Naive thymus-derived CD8-positive, alpha-beta T cell (primary cell): ENCODE data around the gene IFNGR2. TPM values are rescaled to one million over a fixed set of nuclear protein-coding genes. Genes with fewer than 3 reads are reported as not detected.

ENCODE experiments used
- ATAC-seq, 2 donors: fragments of 150-1000 bp; cut with Tn5 transposase in 1 of 2; sonication (Bioruptor Pico), chemical (Tn5 transposase) in 1 of 2; 1 replicate in 1 of 2; 2 replicates in 1 of 2; pipeline ENCODE4 v1.10.0; 2021; ENCODE audit warnings: mild to moderate bottlenecking in 2 of 2, moderate library complexity in 2 of 2
- POLR2A ChIA-PET: fragments of 350-600 bp; sonication (Branson Sonifier 250); formaldehyde crosslinking; loops from one replicate; lab custom pipeline; 2021; ENCODE audit warnings: antibody characterized with exemption; lab: Charles Lee
- DNase-seq, 10 donors: peaks; one replicate each; pipeline versions ENCODE4 v3.0.0 to v3.0.0-alpha.2; 2020 to 2022
- H3K27ac Mint-ChIP-seq, 10 donors: one replicate each; pipeline ENCODE4 v1.8.0; 2020 to 2022; ENCODE audit warnings: mild to moderate bottlenecking in 10 of 10, mixed read lengths in 10 of 10, moderate library complexity in 4 of 10, inconsistent platforms in 1 of 10
- H3K27me3 Mint-ChIP-seq, 5 donors: one replicate each; pipeline ENCODE4 v1.8.0; 2021 to 2022; ENCODE audit warnings: mixed read lengths in 5 of 5
- H3K36me3 Mint-ChIP-seq, 3 donors: one replicate each; pipeline ENCODE4 v1.8.0; 2020 to 2022; ENCODE audit warnings: mixed read lengths in 3 of 3, mild to moderate bottlenecking in 2 of 3, inconsistent platforms in 1 of 3
- H3K4me1 Mint-ChIP-seq, 4 donors: one replicate each; pipeline ENCODE4 v1.8.0; 2021 to 2022; ENCODE audit warnings: mixed read lengths in 4 of 4
- H3K4me3 Mint-ChIP-seq, 10 donors: one replicate each; pipeline ENCODE4 v1.8.0; 2020 to 2022; ENCODE audit warnings: mild to moderate bottlenecking in 10 of 10, mixed read lengths in 10 of 10, moderate library complexity in 6 of 10, inconsistent platforms in 1 of 10
- H3K9me3 Mint-ChIP-seq, 9 donors: one replicate each; pipeline ENCODE4 v1.8.0; 2020 to 2022; ENCODE audit warnings: mixed read lengths in 9 of 9, mild to moderate bottlenecking in 3 of 9, inconsistent platforms in 1 of 9, moderate library complexity in 1 of 9
- polyA plus RNA-seq, 3 donors: library from polyadenylated mRNA; unstranded; fragments of 300-500 nt; fragmentation: Illumina TruSeq; gene quantifications; one replicate each; pipeline ENCODE4 v1.2.3, GENCODE V29; 2021
- total RNA-seq, 8 experiments: library from RNA in 2 of 8; stranded (reverse) in 2 of 8; gene quantifications; one replicate each; pipeline ENCODE4 v1.2.3 and lab custom pipeline; 2021 to 2026

Gene IFNGR2
- total and polyA plus RNA-seq, 5 experiments from 2014 or later, result 11.3 to 30.9 (median 24.4) TPM

DNA sequence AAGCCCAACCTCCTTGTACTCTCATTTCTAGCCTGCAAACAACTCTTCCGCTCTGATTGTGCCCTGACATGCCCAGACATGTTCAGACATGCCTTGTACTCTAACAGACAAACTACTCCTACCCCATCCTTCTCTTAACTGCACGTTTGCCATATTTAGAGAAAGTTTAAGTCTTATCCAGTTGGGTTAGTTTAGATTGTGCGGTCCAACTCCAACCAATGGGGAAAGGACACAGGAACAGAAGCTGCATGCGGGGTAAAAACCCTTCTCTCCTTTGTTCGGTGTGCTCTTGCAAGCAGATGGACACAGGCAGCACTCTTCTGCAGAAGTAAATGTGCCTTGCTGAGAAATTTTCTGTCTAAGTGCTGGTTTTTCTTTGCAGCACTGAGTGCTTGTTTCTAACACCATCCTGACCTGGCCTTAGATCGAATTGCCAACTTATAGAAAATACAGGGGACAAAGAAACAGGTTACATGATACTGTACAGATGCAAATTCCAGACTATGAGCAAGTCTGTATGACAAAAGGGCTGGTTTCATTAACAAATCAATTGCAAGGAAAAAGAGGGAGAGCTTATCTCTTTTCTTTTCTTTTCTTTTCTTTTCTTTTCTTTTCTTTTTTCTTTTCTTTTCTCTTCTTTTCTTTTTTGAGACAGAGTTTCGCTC lies 35.8 kb upstream of the IFNGR2 start:
- no peak overlapping the region for H3K4me3 Mint-ChIP-seq
- POLR2A ChIA-PET, result interaction anchor here (0.6 to 1.1 kb wide), 4 partner anchors 9 to 43 kb away, joined by 3 read pairs; partner anchors contain the start of gene IFNAR1
- no peak for DNase-seq

DNA sequence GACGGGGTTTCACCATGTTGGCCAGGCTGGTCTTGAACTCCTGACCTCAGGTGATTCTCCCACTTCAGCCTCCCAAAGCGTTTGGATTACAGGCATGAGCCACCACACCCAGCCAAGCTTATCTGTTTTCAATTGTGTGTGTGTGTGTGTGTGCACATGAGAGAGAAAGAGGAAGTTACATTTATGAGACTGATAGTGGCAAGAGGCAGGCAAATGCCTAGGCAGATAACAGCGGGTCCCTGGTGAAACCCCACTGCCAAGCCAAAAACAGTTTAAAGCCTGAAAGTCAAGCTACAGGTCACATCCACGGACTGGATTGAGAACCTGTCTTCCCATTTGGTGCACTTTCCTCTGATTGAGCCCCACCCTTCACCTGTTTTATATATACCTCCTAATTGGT lies 35.1 kb upstream of the IFNGR2 start:
- POLR2A ChIA-PET, result interaction anchor here (0.9 to 1.2 kb wide), 4 partner anchors 9 to 43 kb away, joined by 3 read pairs; partner anchors contain the start of gene IFNAR1
- H3K27ac Mint-ChIP-seq, result peak overlapping the region in 3 of 10 donors; percentile 50 to 70 (median 68)
- H3K4me3 Mint-ChIP-seq, result no peak overlapping the region
- H3K27me3 Mint-ChIP-seq, result no peaks in the 10 kb centered on the region
- H3K4me1 Mint-ChIP-seq, result peaks cover 0 to 41% (median under 1%) of the 10 kb centered on the region in 4 donors
- ATAC-seq (no peak), DNase-seq (no peak)
- H3K36me3 Mint-ChIP-seq, result peaks cover 0 to 8% (median 7%) of the 10 kb centered on the region in 3 donors
- H3K9me3 Mint-ChIP-seq, result peaks cover 0 to 26% (median 14%) of the 10 kb centered on the region in 9 donors

More for the DNA sequence above, 35.8 kb upstream of the IFNGR2 start:
- no peak for ATAC-seq
- Mint-ChIP-seq H3K27me3 (no peaks in the 10 kb centered on the region), H3K36me3 (peaks cover 0 to 8% (median 7%) of the 10 kb centered on the region in 3 donors), H3K27ac (peak overlapping the region in 3 of 10 donors; percentile 12 to 70 (median 67)), H3K9me3 (peaks cover 0 to 26% (median 14%) of the 10 kb centered on the region in 9 donors), H3K4me1 (peaks cover 2 to 43% (median 4%) of the 10 kb centered on the region in 4 donors)

- Mint-ChIP-seq H3K9me3 (peaks cover 0 to 26% (median 14%) of the 10 kb centered on the region in 9 donors), H3K4me1 (peaks cover 0 to 41% (median under 1%) of the 10 kb centered on the region in 4 donors), H3K36me3 (peaks cover 0 to 8% (median 7%) of the 10 kb centered on the region in 3 donors), H3K27me3 (no peaks in the 10 kb centered on the region), H3K27ac (peak overlapping the region in 2 of 10 donors; percentile 68 to 70), H3K4me3 (no peak overlapping the region)
- no peak for ATAC-seq
- POLR2A ChIA-PET, result interaction anchor here (0.5 to 1.2 kb wide), 3 partner anchors 8 to 121 kb away, joined by 3 read pairs; no protein-coding TSS in a partner anchor
- no peak for DNase-seq
These were observed 34.6 kb upstream of the IFNGR2 start for GRCh38 chr21:33368576-33368975.

GRCh38 chr21:33369586-33369985 lies 33.6 kb upstream of the IFNGR2 start:
- Mint-ChIP-seq H3K4me3 (no peak overlapping the region), H3K4me1 (peaks cover 0 to 43% (median 2%) of the 10 kb centered on the region in 4 donors), H3K27ac (no peak overlapping the region), H3K9me3 (peaks cover 0 to 26% (median 14%) of the 10 kb centered on the region in 9 donors), H3K27me3 (peaks cover 0 to 2% (median 0%) of the 10 kb centered on the region in 5 donors), H3K36me3 (peaks cover 0 to 8% (median 7%) of the 10 kb centered on the region in 3 donors)
- no peak for ATAC-seq
- POLR2A ChIA-PET, result interaction anchor here (3.0 kb wide), 1 partner anchor 8 kb away, joined by 14 read pairs; no protein-coding TSS in a partner anchor
- DNase-seq, result no peak

DNA sequence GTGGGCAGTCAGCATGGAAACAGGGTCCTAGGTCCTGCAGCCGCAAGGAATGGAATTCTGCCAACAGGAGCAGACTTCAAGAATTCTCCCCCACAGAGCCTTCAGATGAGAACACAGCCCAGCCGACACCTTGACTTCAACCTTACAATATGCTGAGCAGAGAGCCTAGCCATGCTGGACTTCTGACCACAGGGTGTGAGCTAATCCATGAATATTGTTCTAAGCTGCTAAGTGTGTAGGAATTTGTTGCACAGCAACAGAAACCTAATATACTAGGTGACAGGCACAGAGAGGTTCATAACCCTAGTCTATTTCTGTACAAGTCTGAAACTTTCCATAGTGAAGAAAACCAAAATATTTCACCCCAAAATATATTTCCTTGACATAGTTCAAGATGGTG lies 32.9 kb upstream of the IFNGR2 start:
- no peak overlapping the region for H3K4me3 Mint-ChIP-seq
- H3K4me1 Mint-ChIP-seq, result peaks cover 5 to 46% (median 7%) of the 10 kb centered on the region in 4 donors
- peaks cover 0 to 26% (median 14%) of the 10 kb centered on the region in 9 donors for H3K9me3 Mint-ChIP-seq
- H3K36me3 Mint-ChIP-seq, result peaks cover 0 to 8% (median 7%) of the 10 kb centered on the region in 3 donors
- DNase-seq (no peak), ATAC-seq (no peak)
- POLR2A ChIA-PET, result interaction anchor here (3.0 kb wide), 1 partner anchor 9 kb away, joined by 14 read pairs; no protein-coding TSS in a partner anchor
- H3K27ac Mint-ChIP-seq, result peak overlapping the region in 1 of 10 donors; percentile 63
- H3K27me3 Mint-ChIP-seq, result peaks cover 0 to 2% (median 0%) of the 10 kb centered on the region in 5 donors

DNA sequence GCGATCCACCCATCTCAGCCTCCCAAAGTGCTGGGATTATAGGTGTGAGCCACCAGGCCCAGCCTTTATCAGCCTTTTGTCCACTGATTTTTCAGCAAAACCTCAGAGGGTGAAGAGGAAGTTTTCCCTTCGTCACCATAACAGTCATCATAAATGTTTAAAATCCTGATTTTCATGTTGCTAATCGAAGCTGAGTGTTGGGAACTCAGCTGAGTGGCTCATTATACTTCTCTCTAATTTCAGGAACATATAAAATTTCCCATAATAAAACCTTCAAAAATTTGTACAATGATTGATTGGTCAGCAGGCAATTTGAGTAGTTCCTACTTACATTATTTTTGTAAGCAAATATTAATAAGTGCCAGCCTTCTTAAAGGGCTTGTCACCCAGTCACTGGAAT lies 31.8 kb upstream of the IFNGR2 start:
- DNase-seq, result no peak
- H3K27ac Mint-ChIP-seq, result peak overlapping the region in 1 of 10 donors; percentile 35

GRCh38 chr21:33372582-33372981 lies 30.6 kb upstream of the IFNGR2 start:
- DNase-seq (no peak), ATAC-seq (no peak)
- Mint-ChIP-seq H3K4me1 (peaks cover 8 to 61% (median 9%) of the 10 kb centered on the region in 4 donors), H3K27me3 (peaks cover 0 to 2% (median 0%) of the 10 kb centered on the region in 5 donors), H3K27ac (no peak overlapping the region), H3K36me3 (peaks cover 0 to 2% (median under 1%) of the 10 kb centered on the region in 3 donors), H3K9me3 (peaks cover 0 to 11% (median 3%) of the 10 kb centered on the region in 9 donors), H3K4me3 (no peak overlapping the region)
- POLR2A ChIA-PET, result interaction anchor here (0.7 kb wide), 2 partner anchors 43 to 174 kb away, joined by 4 to 5 read pairs; no protein-coding TSS in a partner anchor

More for the DNA sequence above, 31.8 kb upstream of the IFNGR2 start:
- peaks cover 8 to 53% (median 8%) of the 10 kb centered on the region in 4 donors for H3K4me1 Mint-ChIP-seq
- peaks cover 0 to 23% (median 13%) of the 10 kb centered on the region in 9 donors for H3K9me3 Mint-ChIP-seq
- H3K36me3 Mint-ChIP-seq, result peaks cover 0 to 7% (median 6%) of the 10 kb centered on the region in 3 donors
- H3K4me3 Mint-ChIP-seq, result no peak overlapping the region
- peaks cover 0 to 2% (median 0%) of the 10 kb centered on the region in 5 donors for H3K27me3 Mint-ChIP-seq
- POLR2A ChIA-PET, result interaction anchor here (0.6 to 3.0 kb wide), 4 partner anchors 10 to 201 kb away, joined by 3 to 14 read pairs (median 4); no protein-coding TSS in a partner anchor
- no peak for ATAC-seq

- Mint-ChIP-seq H3K27me3 (peaks cover 0 to 2% (median 0%) of the 10 kb centered on the region in 5 donors), H3K36me3 (peaks cover 0 to under 1% (median 0%) of the 10 kb centered on the region in 3 donors), H3K4me3 (peak overlapping the region in 1 of 10 donors; percentile 36), H3K27ac (peak overlapping the region in 3 of 10 donors; percentile 25 to 81 (median 67)), H3K9me3 (peaks cover 0 to 3% (median under 1%) of the 10 kb centered on the region in 9 donors), H3K4me1 (peaks cover 8 to 60% (median 9%) of the 10 kb centered on the region in 4 donors)
- ATAC-seq (no peak), DNase-seq (no peak)
- POLR2A ChIA-PET, result interaction anchor here (0.7 to 1.1 kb wide), 3 partner anchors 12 to 174 kb away, joined by 4 to 6 read pairs (median 5); no protein-coding TSS in a partner anchor
These were observed 29.8 kb upstream of the IFNGR2 start for GRCh38 chr21:33373451-33373850.

DNA sequence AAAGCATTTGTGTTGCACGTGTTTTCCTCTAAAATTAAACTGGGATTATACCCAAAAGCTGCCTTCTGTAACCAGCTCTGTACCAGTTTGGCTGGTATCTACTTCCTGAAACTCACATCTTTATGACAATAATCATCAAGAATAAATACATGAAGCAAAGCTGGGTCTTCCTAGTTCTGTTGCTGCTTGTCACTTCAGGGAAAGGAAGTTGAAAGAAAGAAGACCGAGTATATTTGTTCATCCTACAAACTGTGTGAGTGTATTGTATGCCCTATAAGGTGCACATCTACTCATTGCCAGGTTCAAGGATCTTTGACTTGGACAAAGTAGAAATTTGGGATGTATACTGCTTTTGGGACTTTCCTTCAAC lies 29.1 kb upstream of the IFNGR2 start:
- POLR2A ChIA-PET, result interaction anchor here (1.0 to 1.1 kb wide), 2 partner anchors 12 to 24 kb away, joined by 4 to 6 read pairs; no protein-coding TSS in a partner anchor

GRCh38 chr21:33374450-33375096 lies 28.6 kb upstream of the IFNGR2 start:
- H3K27ac Mint-ChIP-seq, result peak overlapping the region in 2 of 10 donors; percentile 3 to 81
- H3K9me3 Mint-ChIP-seq, result no peaks in the 10 kb centered on the region
- DNase-seq, result peak; percentile 22 to 79 (median 48)
- ATAC-seq, result peak; percentile 82 to 93
- peaks cover 8 to 63% (median 12%) of the 10 kb centered on the region in 4 donors for H3K4me1 Mint-ChIP-seq
- no peaks in the 10 kb centered on the region for H3K36me3 Mint-ChIP-seq
- peak overlapping the region in 1 of 10 donors; percentile 36 for H3K4me3 Mint-ChIP-seq
- POLR2A ChIA-PET, result interaction anchor here (0.6 to 1.5 kb wide), 3 partner anchors 10 to 20 kb away, joined by 3 to 6 read pairs (median 4); no protein-coding TSS in a partner anchor
- peaks cover 0 to 2% (median 0%) of the 10 kb centered on the region in 5 donors for H3K27me3 Mint-ChIP-seq

More for the DNA sequence above, 29.1 kb upstream of the IFNGR2 start:
- H3K9me3 Mint-ChIP-seq, result peaks cover 0 to 2% (median 0%) of the 10 kb centered on the region in 9 donors
- peak overlapping the region in 1 of 10 donors; percentile 36 for H3K4me3 Mint-ChIP-seq
- peak in 1 of 2 donors; percentile 20 for ATAC-seq
- DNase-seq, result no peak
- peaks cover 0 to 2% (median 0%) of the 10 kb centered on the region in 5 donors for H3K27me3 Mint-ChIP-seq
- no peaks in the 10 kb centered on the region for H3K36me3 Mint-ChIP-seq
- peak overlapping the region in 1 of 10 donors; percentile 81 for H3K27ac Mint-ChIP-seq
- peaks cover 8 to 63% (median 10%) of the 10 kb centered on the region in 4 donors for H3K4me1 Mint-ChIP-seq

DNA sequence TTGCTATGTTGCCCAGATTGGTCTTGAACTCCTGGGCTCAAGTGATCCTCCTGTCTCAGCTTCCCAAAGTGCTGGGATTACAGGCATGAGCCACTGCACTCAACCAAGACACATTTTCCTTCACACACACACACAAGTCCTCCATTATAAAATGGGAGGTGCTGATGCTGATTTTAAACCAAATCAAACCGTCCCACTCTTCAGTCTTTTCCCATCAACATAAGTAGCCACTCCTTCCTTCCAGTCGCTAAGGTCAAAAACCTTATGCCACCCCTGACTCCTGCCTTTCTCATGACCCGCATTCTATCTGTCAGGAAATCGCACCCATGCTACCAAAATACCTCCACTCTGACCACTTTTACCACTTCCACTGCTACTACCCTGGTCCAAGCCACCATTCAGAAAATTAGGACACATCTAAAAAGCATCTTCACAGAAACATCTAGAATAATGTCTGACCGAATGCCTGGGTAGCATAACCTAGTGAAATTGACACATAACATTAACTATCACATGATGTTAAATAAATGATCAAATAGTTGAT lies 28.0 kb upstream of the IFNGR2 start:
- no peaks in the 10 kb centered on the region for H3K36me3 Mint-ChIP-seq
- no peak for DNase-seq
- H3K27ac Mint-ChIP-seq, result peak overlapping the region in 2 of 10 donors; percentile 10 to 81
- POLR2A ChIA-PET, result interaction anchor here (0.6 to 1.5 kb wide), 5 partner anchors 10 to 788 kb away, joined by 3 to 6 read pairs (median 3); no protein-coding TSS in a partner anchor
- ATAC-seq, result no peak
- H3K27me3 Mint-ChIP-seq, result peaks cover 0 to 2% (median 0%) of the 10 kb centered on the region in 5 donors
- peaks cover 12 to 67% (median 16%) of the 10 kb centered on the region in 4 donors for H3K4me1 Mint-ChIP-seq
- H3K4me3 Mint-ChIP-seq, result peak overlapping the region in 2 of 10 donors; percentile 3 to 33
- H3K9me3 Mint-ChIP-seq, result no peaks in the 10 kb centered on the region
